ENCODE measurements around the gene SLAMF1.

SLAMF1 gene

GRCh38 chr1:160644399-160644798 is 2.4 kb downstream of the SLAMF1 start:
- Mint-ChIP-seq H3K36me3 (ENCODE audit: low read depth) (no peaks in the 10 kb centered on the region), H3K27me3 (ENCODE audit: low read depth) (peaks cover 12% of the 10 kb centered on the region), H3K9me3 (no peaks in the 10 kb centered on the region), H3K27ac (no peak overlapping the region), H3K4me3 (no peak overlapping the region), H3K4me1 (no peaks in the 10 kb centered on the region)
- TF ChIP-seq CTCF (IDR thresholded peaks at IDR 0.05; ENCODE audit: unreplicated experiment in 3 of 3), result no peak

- peaks cover 6% of the 10 kb centered on the region for H3K4me1 Mint-ChIP-seq
- H3K27ac Mint-ChIP-seq, result no peak overlapping the region
- no peaks in the 10 kb centered on the region for H3K36me3 Mint-ChIP-seq (ENCODE audit: low read depth)
- no peaks in the 10 kb centered on the region for H3K9me3 Mint-ChIP-seq
- TF ChIP-seq CTCF (IDR thresholded peaks at IDR 0.05; ENCODE audit: unreplicated experiment in 3 of 3), result no peak
- no peak overlapping the region for H3K4me3 Mint-ChIP-seq
- H3K27me3 Mint-ChIP-seq (ENCODE audit: low read depth), result peaks cover 12% of the 10 kb centered on the region
Observed at GRCh38 chr1:160643138-160643537, 3.7 kb downstream of the SLAMF1 start.

- peaks cover 7% of the 10 kb centered on the region for H3K4me1 Mint-ChIP-seq
- TF ChIP-seq CTCF (IDR thresholded peaks at IDR 0.05; ENCODE audit: unreplicated experiment in 3 of 3), result no peak
- no peak overlapping the region for H3K4me3 Mint-ChIP-seq
- H3K27ac Mint-ChIP-seq, result no peak overlapping the region
- no peaks in the 10 kb centered on the region for H3K36me3 Mint-ChIP-seq (ENCODE audit: low read depth)
- peaks cover 12% of the 10 kb centered on the region for H3K27me3 Mint-ChIP-seq (ENCODE audit: low read depth)
- no peaks in the 10 kb centered on the region for H3K9me3 Mint-ChIP-seq
Observed at GRCh38 chr1:160642281-160642644, 4.6 kb downstream of the SLAMF1 start.

- no peak overlapping the region for H3K27ac Mint-ChIP-seq
- no peaks in the 10 kb centered on the region for H3K36me3 Mint-ChIP-seq (ENCODE audit: low read depth)
- no peak for TF ChIP-seq CTCF (IDR thresholded peaks at IDR 0.05; ENCODE audit: unreplicated experiment in 3 of 3)
- H3K4me3 Mint-ChIP-seq, result no peak overlapping the region
- H3K4me1 Mint-ChIP-seq, result peaks cover 7% of the 10 kb centered on the region
- H3K9me3 Mint-ChIP-seq, result no peaks in the 10 kb centered on the region
- H3K27me3 Mint-ChIP-seq (ENCODE audit: low read depth), result peaks cover 12% of the 10 kb centered on the region
Observed at GRCh38 chr1:160641323-160642280, 5.2 kb downstream of the SLAMF1 start.

- peaks cover 4% of the 10 kb centered on the region for H3K27me3 Mint-ChIP-seq (ENCODE audit: low read depth)
- H3K9me3 Mint-ChIP-seq, result no peaks in the 10 kb centered on the region
- H3K4me3 Mint-ChIP-seq, result no peak overlapping the region
- TF ChIP-seq CTCF (IDR thresholded peaks at IDR 0.05; ENCODE audit: unreplicated experiment in 3 of 3), result no peak
- H3K27ac Mint-ChIP-seq, result no peak overlapping the region
- no peaks in the 10 kb centered on the region for H3K36me3 Mint-ChIP-seq (ENCODE audit: low read depth)
- peaks cover 7% of the 10 kb centered on the region for H3K4me1 Mint-ChIP-seq
Observed at GRCh38 chr1:160640359-160641123, 6.3 kb downstream of the SLAMF1 start.

Data from nephron (organoid).